HCT116 (cell line): ENCODE data around the gene CACNG1. TPM values are rescaled to one million over a fixed set of nuclear protein-coding genes. Genes with fewer than 3 reads are reported as not detected.

Source experiments
- ATAC-seq: fragments of 200-7000 bp; cut with Tn5 transposase; 2 replicates; pipeline ENCODE4 v1.9.1; 2020; ENCODE audit warnings: mild to moderate bottlenecking, moderate library complexity
- BruUV-seq: library from RNA; stranded (reverse); fragments of 400-500 nt; replicated peaks from 2 replicates; lab custom pipeline; 2021; lab: Mats Ljungman, UMichigan
- CTCF ChIA-PET: fragments of 300-600 bp; sonication (Branson Sonifier 250); formaldehyde crosslinking; loops from one replicate; lab custom pipeline; 2021; ENCODE audit warnings: antibody characterized with exemption; lab: Charles Lee
- POLR2A ChIA-PET: fragments of 300-600, 350-600 bp; sonication (Branson Sonifier 250); formaldehyde crosslinking; loops from one replicate; lab custom pipeline; 2021; ENCODE audit warnings: antibody characterized with exemption; lab: Charles Lee
- RAD21 ChIA-PET, 2 experiments: fragments of 300-600 bp; sonication (Branson Sonifier 250); formaldehyde crosslinking; loops; one replicate each; lab custom pipeline; 2023; ENCODE audit warnings: low total read pairs in 2 of 2; ENCODE audit not compliant: uncharacterized antibody in 2 of 2, unreplicated experiment in 2 of 2, low non-redundant PET in 1 of 2; lab: Charles Lee
- DNase-seq: peaks from one replicate; pipeline ENCODE4 v3.0.0-alpha.2; 2010; ENCODE audit warnings: low read depth, low spot score
- H2AFZ ChIP-seq: fragments of 200-600 bp; shearing (Covaris generic), sonication (generic); 2 replicates; pipeline ENCODE4 v1.6.1; 2017; ENCODE audit warnings: low read depth, mixed run types, mixed read lengths, antibody characterized with exemption, low read length; ENCODE audit not compliant: poor library complexity, severe bottlenecking
- H3K27ac ChIP-seq: 2 replicates; pipeline ENCODE4 v1.5.1; 2012; ENCODE audit warnings: low read depth, low read length
- H3K27me3 ChIP-seq: fragments of 200-600 bp; sonication (generic); 2 replicates; pipeline ENCODE4 v1.6.1; 2016; ENCODE audit warnings: mixed run types, low read length, mixed read lengths; ENCODE audit not compliant: insufficient read depth
- H3K36me3 ChIP-seq, 2 experiments: fragments of 200-500 bp in 1 of 2; fragments of 200-600 bp in 1 of 2; sonication (Bioruptor generic) in 1 of 2; sonication (generic) in 1 of 2; 2 replicates each; pipeline versions ENCODE4 v1.5.1 to v1.6.1; 2014 to 2016; ENCODE audit warnings: low read length in 2 of 2, inconsistent platforms in 1 of 2, mixed read lengths in 1 of 2, mixed run types in 1 of 2; ENCODE audit not compliant: insufficient read depth in 2 of 2, control insufficient read depth in 1 of 2
- H3K4me1 ChIP-seq, 2 experiments: fragments of 200-600 bp in 1 of 2; sonication (generic) in 1 of 2; 2 replicates each; pipeline versions ENCODE4 v1.5.1 to v1.6.1; 2012 to 2017; ENCODE audit warnings: low read length in 2 of 2, inconsistent platforms in 1 of 2, mild to moderate bottlenecking in 1 of 2, mixed read lengths in 1 of 2, mixed run types in 1 of 2, moderate library complexity in 1 of 2; ENCODE audit not compliant: insufficient read depth in 2 of 2, control insufficient read depth in 1 of 2
- H3K4me2 ChIP-seq: fragments of 200-600 bp; sonication (generic); 2 replicates; pipeline ENCODE4 v1.6.1; 2017; ENCODE audit warnings: mixed run types, low read length, mixed read lengths
- H3K4me3 ChIP-seq, 2 experiments: fragments of 200-600 bp in 1 of 2; sonication (generic) in 1 of 2; replicated peaks in 1 of 2; 2 replicates each; pipeline ENCODE4 v1.5.1; 2011 to 2016; ENCODE audit warnings: low read length in 2 of 2, control low read depth in 1 of 2, low read depth in 1 of 2, mild to moderate bottlenecking in 1 of 2, mixed read lengths in 1 of 2, mixed run types in 1 of 2
- H3K79me2 ChIP-seq: fragments of 200-600 bp; sonication (generic); 2 replicates; pipeline ENCODE4 v1.6.1; 2017; ENCODE audit warnings: mild to moderate bottlenecking, mixed run types, low read length, moderate library complexity, mixed read lengths; ENCODE audit not compliant: insufficient read depth
- H3K9ac ChIP-seq: fragments of 200-600 bp; sonication (generic); 2 replicates; pipeline ENCODE4 v1.6.1; 2016; ENCODE audit warnings: low read length, mixed read lengths
- H3K9me2 ChIP-seq: fragments of 200-600 bp; sonication (generic), shearing (Covaris generic); 2 replicates; pipeline ENCODE4 v1.6.1; 2017; ENCODE audit warnings: mixed run types, mild to moderate bottlenecking, moderate library complexity; ENCODE audit not compliant: insufficient read depth
- H3K9me3 ChIP-seq, 2 experiments: fragments of 200-500 bp in 1 of 2; fragments of 200-600 bp in 1 of 2; sonication (Bioruptor generic) in 1 of 2; sonication (generic) in 1 of 2; 2 replicates each; pipeline ENCODE4 v1.6.1; 2014 to 2017; ENCODE audit warnings: low read length in 2 of 2, mixed read lengths in 2 of 2, inconsistent platforms in 1 of 2, low read depth in 1 of 2, mild to moderate bottlenecking in 1 of 2, mixed run types in 1 of 2, moderate library complexity in 1 of 2; ENCODE audit not compliant: control insufficient read depth in 1 of 2, insufficient read depth in 1 of 2
- H4K20me1 ChIP-seq: fragments of 200-600 bp; sonication (generic), shearing (Covaris generic); 2 replicates; pipeline ENCODE4 v1.6.1; 2017; ENCODE audit warnings: mixed run types, mild to moderate bottlenecking, moderate library complexity; ENCODE audit not compliant: insufficient read depth
- CBX3 ChIP-seq: IDR thresholded peaks from 2 replicates; pipeline ENCODE4 v1.6.1; 2012; ENCODE audit warnings: low read depth
- EZH2phosphoT487 ChIP-seq: fragments of 200-600 bp; IDR thresholded peaks from 2 replicates; pipeline ENCODE4 v1.6.1; 2018; ENCODE audit warnings: antibody characterized with exemption, borderline replicate concordance
- FOSL1 ChIP-seq: IDR thresholded peaks from 2 replicates; pipeline ENCODE4 v1.6.1; 2012; ENCODE audit warnings: low read depth
- SP1 ChIP-seq: IDR thresholded peaks from 2 replicates; pipeline ENCODE4 v1.6.1; 2012; ENCODE audit warnings: low read depth
- ZFX ChIP-seq: fragments of 450-650 bp; IDR thresholded peaks from 2 replicates; pipeline ENCODE4 v1.6.1; 2017
- intact Hi-C: fragments of 100-400 bp; cut with micrococcal nuclease; formaldehyde crosslinking; loops from 2 replicates; pipeline ENCODE4 v1.10.0; 2022
- total RNA-seq: library from RNA; stranded (reverse); gene quantifications from one replicate; pipeline ENCODE4 v1.2.1, GENCODE V29; 2021; ENCODE audit not compliant: unreplicated experiment
- TF ChIP-seq, protein P1 (sequence below): IDR thresholded peaks from 2 replicates; pipeline ENCODE4 v1.6.1; 2012

CACNG1 gene
- total RNA-seq, 1 experiment from 2014 or later: not detected

DNA sequence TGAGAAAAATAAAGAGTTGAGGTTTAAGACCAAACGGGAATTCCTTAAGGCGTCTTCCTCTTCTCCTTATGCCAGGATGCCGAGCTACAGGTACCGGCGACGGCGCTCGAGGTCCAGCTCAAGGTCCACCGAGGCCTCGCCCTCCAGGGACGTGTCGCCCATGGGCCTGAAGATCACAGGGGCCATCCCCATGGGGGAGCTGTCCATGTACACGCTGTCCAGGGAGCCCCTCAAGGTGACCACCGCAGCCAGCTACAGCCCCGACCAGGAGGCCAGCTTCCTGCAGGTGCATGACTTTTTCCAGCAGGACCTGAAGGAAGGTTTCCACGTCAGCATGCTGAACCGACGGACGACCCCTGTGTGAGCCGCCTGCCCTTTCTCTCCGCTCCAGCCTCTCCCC, 13.7 kb upstream of the CACNG1 start:
- Histone ChIP-seq H3K9ac (no peak overlapping the region), H3K4me1 (peaks cover 0 to 2% of the 10 kb centered on the region in 2 experiments; a peak in 1 of 4 replicates), H3K36me3 (no peaks in the 10 kb centered on the region), H4K20me1 (no peaks in the 10 kb centered on the region), H3K27me3 (no peaks in the 10 kb centered on the region), H2AFZ (no peak overlapping the region), H3K27ac (no peak overlapping the region), H3K79me2 (no peaks in the 10 kb centered on the region), H3K9me2 (no peaks in the 10 kb centered on the region), H3K9me3 (no peaks in the 10 kb centered on the region), H3K4me2 (no peak overlapping the region), H3K4me3 (no peak overlapping the region)
- TF ChIP-seq ZFX: no peak
- TF ChIP-seq, protein P1, sequence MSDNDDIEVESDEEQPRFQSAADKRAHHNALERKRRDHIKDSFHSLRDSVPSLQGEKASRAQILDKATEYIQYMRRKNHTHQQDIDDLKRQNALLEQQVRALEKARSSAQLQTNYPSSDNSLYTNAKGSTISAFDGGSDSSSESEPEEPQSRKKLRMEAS: no peak
- DNase-seq (no peak), ATAC-seq (no peak)
- RAD21 ChIA-PET: no interaction called here
- CTCF ChIA-PET: no interaction called here
- BruUV-seq: no TSS peak
- intact Hi-C loops: no loop called here
- POLR2A ChIA-PET: no interaction called here

DNA sequence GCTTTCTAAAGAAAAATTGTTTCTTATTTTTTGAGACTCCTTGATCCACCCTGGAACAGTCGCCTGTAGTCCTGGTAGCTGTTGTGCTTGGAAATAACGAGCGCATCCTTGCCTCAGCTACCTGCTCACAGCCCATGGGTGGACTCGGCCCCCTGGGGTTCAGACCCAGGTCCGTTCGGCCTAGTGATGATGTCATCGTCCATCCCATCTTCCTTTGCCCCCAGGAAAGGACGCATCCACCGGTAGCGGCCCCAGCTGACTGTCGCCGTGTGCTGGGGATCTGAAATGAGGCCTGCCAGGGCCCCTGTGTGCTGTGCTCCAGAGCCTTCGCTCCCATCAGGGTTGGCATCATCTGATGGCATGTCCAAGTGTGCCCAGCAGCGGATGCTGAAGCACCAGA, 12.0 kb upstream of the CACNG1 start:
- Histone ChIP-seq H3K27ac (no peak overlapping the region), H3K9me2 (no peaks in the 10 kb centered on the region), H3K79me2 (no peaks in the 10 kb centered on the region), H3K9ac (no peak overlapping the region), H3K4me1 (no peaks in the 10 kb centered on the region), H4K20me1 (no peaks in the 10 kb centered on the region), H2AFZ (no peak overlapping the region), H3K36me3 (no peaks in the 10 kb centered on the region)
- DNase-seq: no peak
- RAD21 ChIA-PET: no interaction called here
- no TSS peak for BruUV-seq
- ATAC-seq: no peak
- intact Hi-C loops: no loop called here
- CTCF ChIA-PET: no interaction called here
- TF ChIP-seq FOSL1: no peak
- no peak for TF ChIP-seq CBX3
- TF ChIP-seq SP1: no peak
- no peak for TF ChIP-seq EZH2phosphoT487
- TF ChIP-seq, all 23 proteins: peak for 0
- no peaks in the 10 kb centered on the region for H3K27me3 ChIP-seq
- no peak overlapping the region for H3K4me3 ChIP-seq
- no peak overlapping the region for H3K4me2 ChIP-seq
- H3K9me3 ChIP-seq: no peaks in the 10 kb centered on the region
- POLR2A ChIA-PET: no interaction called here
